Measurements from ENCODE around the gene ERGIC1. TPM values are rescaled to one million over a fixed set of nuclear protein-coding genes. Genes with fewer than 3 reads are reported as not detected.

ERGIC1 gene
- total and polyA plus RNA-seq, 2 of the 13 experiments (the other 11 are each of a cell fraction or from before 2014, with no cell fraction given), result 78.5 to 184 TPM

GRCh38 chr5:172806897-172807672 lies 27.0 kb upstream of the ERGIC1 start (continued):
- TF ChIP-seq SNAPC2 (CRISPR knock-in tag; IDR thresholded peaks at IDR 0.05) (no peak), GATA4 (IDR thresholded peaks at IDR 0.05; ENCODE audit: borderline replicate concordance, low read depth) (peak; percentile 57; the same call in 1 of the 2 replicates), ZFY (CRISPR knock-in tag; IDR thresholded peaks at IDR 0.05) (0 out of 2 replicates have a peak, but pooled peaks have one; percentile 7), ZSCAN29 (CRISPR knock-in tag; conservative IDR thresholded peaks at IDR 0.05) (0 out of 2 replicates have a peak, but pooled peaks have one; percentile 19), ZNF609 (CRISPR knock-in tag; IDR thresholded peaks at IDR 0.05; ENCODE audit: borderline replicate concordance) (peak; percentile 30; the same call in 1 of the 2 replicates), ETV5 (CRISPR knock-in tag; IDR thresholded peaks at IDR 0.05; ENCODE audit: borderline replicate concordance) (peak; percentile 42; the same call in 1 of the 2 replicates), ELF1 (CRISPR knock-in tag; IDR thresholded peaks at IDR 0.05) (peak; percentile 85), RAD51 (IDR thresholded peaks at IDR 0.05; ENCODE audit: borderline replicate concordance) (no peak), PAXIP1 (CRISPR knock-in tag; conservative IDR thresholded peaks at IDR 0.05) (peak; percentile 77), ZHX2 (IDR thresholded peaks at IDR 0.05; ENCODE audit: low read depth) (peak; percentile 76; the same call in 1 of the 2 replicates), ZHX2 (CRISPR knock-in tag; IDR thresholded peaks at IDR 0.05; ENCODE audit: borderline replicate concordance) (no peak), ARNTL (CRISPR knock-in tag; IDR thresholded peaks at IDR 0.05) (peak; percentile 83), SP140L (CRISPR knock-in tag; IDR thresholded peaks at IDR 0.05; ENCODE audit: borderline replicate concordance) (0 out of 2 replicates have a peak, but pooled peaks have one; percentile 20), ERF (CRISPR knock-in tag; IDR thresholded peaks at IDR 0.05) (0 out of 2 replicates have a peak, but pooled peaks have one; percentile 40)
